ENCODE data around the gene FSTL1.

Gene FSTL1

DNA sequence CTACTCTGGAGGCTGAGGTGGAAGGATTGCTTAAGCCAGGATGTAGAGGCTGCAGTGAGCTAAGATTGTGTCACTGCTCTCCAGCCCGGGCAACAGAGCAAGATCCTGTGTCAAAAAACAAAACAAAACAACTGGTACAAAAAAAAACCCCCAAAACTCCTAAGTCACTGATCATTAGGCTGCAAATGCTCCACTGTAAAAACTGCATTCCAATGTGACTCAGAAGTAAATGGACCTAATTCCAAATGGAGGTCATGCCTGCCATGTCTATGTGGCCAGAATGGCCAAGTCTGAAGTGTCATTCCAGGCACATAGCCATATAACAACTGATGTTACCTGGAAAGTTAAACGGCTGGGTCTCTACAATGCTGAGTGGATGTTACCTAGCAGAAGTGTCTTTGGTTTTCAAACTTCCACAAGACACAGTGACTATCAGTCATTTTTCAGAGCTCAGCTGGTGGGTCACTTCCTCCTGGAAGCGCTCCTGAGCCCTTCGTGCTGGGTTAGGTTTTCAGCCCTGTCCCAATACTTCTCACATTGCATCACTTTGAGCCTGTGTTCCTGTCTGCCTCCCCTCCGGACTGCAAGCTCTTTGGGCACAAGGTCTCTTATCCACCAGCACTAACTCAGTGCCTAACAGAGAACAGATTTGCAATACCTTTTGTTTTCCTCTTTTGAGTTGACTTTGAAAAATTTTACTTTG lies 10.6 kb downstream of the FSTL1 start:
- DNase-seq (ENCODE audit: low read depth) = no peak

GRCh38 chr3:120438665-120439370 lies 12.0 kb downstream of the FSTL1 start:
- DNase-seq (ENCODE audit: low read depth) = no peak

DNA sequence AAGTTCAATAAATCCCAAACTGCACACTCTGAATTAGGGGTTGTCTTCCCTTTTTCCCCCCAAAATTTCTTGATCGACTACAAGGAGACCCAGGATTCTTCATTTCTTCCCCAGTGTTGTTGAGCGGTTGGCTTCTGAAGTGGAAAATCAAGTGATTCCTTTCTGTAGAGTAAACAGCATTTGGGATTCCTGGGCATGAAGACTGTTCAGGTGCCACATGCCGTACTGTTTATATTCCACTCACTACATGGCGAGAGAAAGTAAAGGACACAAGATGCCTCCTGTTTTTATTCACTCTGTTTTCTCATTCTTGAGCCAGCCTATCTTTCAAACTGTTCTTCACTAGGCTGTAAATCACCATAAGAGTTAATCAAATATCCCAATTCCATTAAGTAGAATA lies 12.6 kb downstream of the FSTL1 start:
- DNase-seq (ENCODE audit: low read depth) = no peak

DNA sequence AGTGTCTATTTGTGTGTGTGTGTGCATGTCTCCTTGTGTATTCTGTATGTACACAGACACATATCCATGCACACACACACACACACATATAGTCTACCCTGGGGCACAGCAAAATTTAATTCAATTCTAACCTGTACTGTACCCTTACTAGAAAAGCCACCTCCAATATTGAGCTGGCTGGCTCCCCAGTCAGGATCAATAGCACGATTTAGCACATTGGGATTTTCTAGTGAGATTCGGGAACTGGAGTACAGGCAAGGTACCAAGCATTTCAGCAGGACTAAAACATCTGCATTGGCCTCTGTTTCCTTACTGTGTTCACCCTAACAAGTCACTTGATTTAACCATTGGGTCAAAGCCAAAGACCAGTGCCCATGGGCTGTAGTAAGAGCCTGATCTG lies 13.2 kb downstream of the FSTL1 start:
- no peak for DNase-seq (ENCODE audit: low read depth)

GRCh38 chr3:120436523-120437050 lies 14.2 kb downstream of the FSTL1 start:
- no peak for DNase-seq (ENCODE audit: low read depth)

- DNase-seq (ENCODE audit: low read depth) = peak; percentile 81
These were observed 15.2 kb downstream of the FSTL1 start for GRCh38 chr3:120435621-120436020.

DNA sequence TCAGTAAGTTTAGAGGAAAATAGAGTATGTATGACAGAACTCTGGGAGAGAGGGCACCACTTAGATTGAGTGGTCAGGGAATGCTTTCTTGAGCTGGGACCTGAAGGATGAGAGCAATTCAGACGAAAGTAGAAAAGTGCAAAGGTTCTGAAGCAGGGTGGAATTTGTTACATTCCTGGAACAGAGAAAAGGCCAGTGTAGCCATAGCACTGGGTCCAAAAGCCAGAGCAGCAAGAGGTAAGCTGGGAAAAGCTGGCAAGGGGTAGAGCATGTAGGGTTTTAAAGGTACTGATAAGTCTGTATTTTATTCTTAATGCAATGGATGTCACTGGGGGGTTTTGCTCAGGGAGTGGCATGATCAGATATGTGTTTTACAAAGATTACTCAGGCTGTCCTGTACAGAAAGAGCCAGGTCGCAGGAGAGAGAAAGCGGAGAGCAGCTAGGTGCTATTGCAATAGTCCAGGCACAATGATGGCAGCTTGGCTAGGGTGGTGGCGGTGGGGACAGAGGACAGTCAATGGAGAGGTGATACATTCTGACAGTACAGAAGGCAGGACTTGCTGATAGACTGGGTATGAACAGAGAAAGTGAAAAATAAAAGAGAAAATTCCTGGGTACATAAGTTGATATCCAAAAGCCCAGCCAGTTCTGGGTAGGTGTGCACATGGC lies 17.0 kb downstream of the FSTL1 start:
- DNase-seq (ENCODE audit: low read depth) = no peak

DNA sequence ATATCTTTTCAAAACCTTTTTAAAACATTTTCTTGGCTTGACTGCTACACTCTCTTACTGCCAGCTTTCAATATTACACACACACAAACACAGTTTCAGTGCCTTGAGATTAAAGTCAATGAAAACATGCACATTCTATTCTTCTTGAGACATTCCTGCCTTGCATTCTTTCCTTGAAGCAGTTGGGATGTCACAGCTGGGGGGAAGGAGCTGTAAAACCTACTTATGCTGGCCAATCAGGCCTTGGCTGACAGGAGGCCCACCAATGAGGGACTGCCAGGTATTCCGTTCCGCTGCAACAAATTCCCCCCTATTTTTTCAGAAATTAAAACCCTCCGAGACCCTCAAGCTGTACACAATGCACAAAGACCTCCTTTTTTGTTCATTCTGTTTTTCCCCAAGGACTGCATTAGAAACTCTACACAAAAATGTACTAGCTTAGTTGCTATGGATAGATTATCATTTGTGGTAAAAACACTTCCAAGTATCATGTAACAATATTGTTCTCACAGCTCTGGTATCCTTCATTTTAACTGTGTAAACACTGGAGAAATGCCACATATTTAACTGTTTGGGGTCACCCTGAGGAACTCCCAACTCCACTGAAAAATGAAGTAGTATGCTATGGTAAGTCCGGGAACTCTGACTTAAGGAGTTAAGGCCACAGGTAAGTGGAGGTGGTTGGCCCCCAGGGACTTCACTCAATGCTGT lies 18.5 kb downstream of the FSTL1 start:
- peak; percentile 53 for DNase-seq (ENCODE audit: low read depth)

GRCh38 chr3:120429921-120430361 lies 20.9 kb downstream of the FSTL1 start:
- DNase-seq (ENCODE audit: low read depth) = peak; percentile 39

- peak; percentile 46 for DNase-seq (ENCODE audit: low read depth)
These were observed 21.9 kb downstream of the FSTL1 start for GRCh38 chr3:120428924-120429323.

GRCh38 chr3:120427201-120427600 lies 23.6 kb downstream of the FSTL1 start:
- DNase-seq (ENCODE audit: low read depth) = no peak

GRCh38 chr3:120425572-120426250 lies 25.1 kb downstream of the FSTL1 start:
- no peak for DNase-seq (ENCODE audit: low read depth)

DNA sequence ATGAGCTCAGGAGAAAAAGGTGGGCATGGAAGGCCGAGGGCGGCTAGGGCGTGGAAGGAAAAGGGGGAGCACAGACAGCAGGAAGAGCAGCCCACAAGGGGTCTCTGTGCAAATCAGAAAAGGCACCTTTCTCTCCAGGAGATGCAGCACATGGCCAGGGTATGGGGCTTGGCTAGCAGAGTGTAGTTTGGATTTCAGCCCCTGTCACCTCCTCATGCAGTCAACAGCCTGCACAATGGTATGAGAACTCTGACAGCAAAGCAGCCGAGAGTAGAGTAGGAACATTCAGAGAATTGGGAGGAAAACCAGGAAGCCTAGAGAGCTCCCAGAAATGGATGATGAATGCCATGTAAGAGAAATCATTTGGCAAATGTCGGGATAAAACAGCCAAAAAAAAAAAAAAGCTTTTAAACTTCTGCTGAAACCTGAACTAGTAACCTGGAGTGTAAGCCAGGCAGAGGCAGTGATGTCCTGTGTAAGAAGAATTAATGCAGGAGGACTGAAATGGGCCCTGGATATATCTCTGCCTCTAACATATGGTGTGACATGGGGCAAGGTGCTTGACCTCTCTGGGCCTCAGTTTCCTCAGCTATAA lies 25.7 kb downstream of the FSTL1 start:
- DNase-seq (ENCODE audit: low read depth) = no peak

- DNase-seq (ENCODE audit: low read depth) = no peak
These were observed 26.3 kb downstream of the FSTL1 start for GRCh38 chr3:120424506-120424905.

DNA sequence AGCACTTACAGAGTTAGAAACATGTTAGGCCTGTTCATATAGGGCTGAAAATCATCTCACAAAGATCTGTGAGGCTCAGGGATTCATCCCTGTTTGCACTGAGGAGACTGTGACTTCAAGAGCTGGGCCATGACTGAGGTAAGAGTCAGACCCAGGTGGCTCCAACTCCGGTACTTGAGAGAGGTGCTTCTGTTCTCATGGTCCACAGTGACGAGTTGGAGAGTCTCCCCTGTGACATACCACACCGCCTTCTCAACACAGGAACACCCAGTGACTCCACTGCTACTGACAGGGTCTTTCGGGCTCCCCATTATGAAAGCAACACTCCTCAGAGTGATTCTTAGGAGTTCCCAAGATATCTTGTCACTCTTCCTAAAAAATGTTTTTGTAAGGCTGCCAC lies 27.4 kb downstream of the FSTL1 start:
- DNase-seq (ENCODE audit: low read depth) = no peak

GRCh38 chr3:120421926-120422325 lies 28.9 kb downstream of the FSTL1 start:
- DNase-seq (ENCODE audit: low read depth) = no peak

DNA sequence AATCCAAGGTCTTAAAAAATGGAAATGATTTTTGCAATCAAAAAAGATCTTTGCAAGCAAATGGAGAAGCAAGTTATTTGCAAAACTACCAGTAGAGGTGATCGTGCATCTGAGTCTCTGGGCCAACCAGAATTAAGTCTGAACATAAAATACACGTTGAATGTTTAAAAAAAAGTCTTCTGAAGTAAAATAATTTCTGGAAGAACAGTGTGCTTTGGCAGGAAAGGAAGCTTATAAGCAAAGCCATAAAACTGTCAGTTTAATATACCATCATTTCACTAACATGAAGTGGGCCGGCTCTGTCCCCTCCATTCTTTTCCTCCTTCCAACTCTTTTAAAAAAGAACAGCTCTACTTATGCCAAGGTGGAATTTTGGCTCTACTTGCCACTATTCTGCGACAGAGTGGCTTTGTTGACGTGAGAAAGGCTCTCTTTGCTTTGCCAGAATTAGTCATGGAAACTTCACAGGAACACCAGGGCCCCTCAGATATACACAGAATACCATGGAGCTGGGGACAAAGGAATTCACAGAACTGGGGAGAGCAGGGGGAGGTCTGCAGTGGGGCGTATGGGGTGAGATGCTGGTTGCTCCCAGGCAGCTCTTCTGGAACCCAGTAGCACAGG lies 29.8 kb downstream of the FSTL1 start:
- no peak for DNase-seq (ENCODE audit: low read depth)

- DNase-seq (ENCODE audit: low read depth) = no peak
These were observed 30.4 kb downstream of the FSTL1 start for GRCh38 chr3:120420360-120420759.

GRCh38 chr3:120419797-120420196 lies 31.0 kb downstream of the FSTL1 start:
- no peak for DNase-seq (ENCODE audit: low read depth)

GRCh38 chr3:120418866-120419490 lies 31.8 kb downstream of the FSTL1 start:
- DNase-seq (ENCODE audit: low read depth) = no peak

Measured in HS-27A (cell line).